HG02884 (cell line): ENCODE data around the gene TSPAN4.

Source experiments
- ATAC-seq: cut with Tn5 transposase; IDR thresholded peaks from one replicate; pipeline ENCODE4 v1.9.1; 2021; ENCODE audit warnings: mild to moderate bottlenecking, moderate library complexity; ENCODE audit not compliant: unreplicated experiment

The TSPAN4 gene

GRCh38 chr11:863023-863909 lies 20.6 kb downstream of the TSPAN4 start:
- no peak for ATAC-seq

GRCh38 chr11:863910-864827 lies 21.5 kb downstream of the TSPAN4 start:
- no peak for ATAC-seq

GRCh38 chr11:864898-865297 lies 22.2 kb downstream of the TSPAN4 start:
- ATAC-seq: no peak

GRCh38 chr11:865462-866430 lies 23.1 kb downstream of the TSPAN4 start:
- no peak for ATAC-seq

GRCh38 chr11:866481-866880 lies 23.8 kb downstream of the TSPAN4 start:
- no peak for ATAC-seq

GRCh38 chr11:867856-868358 lies 25.3 kb downstream of the TSPAN4 start:
- ATAC-seq: no peak

- ATAC-seq: no peak
Observed at GRCh38 chr11:868394-868793, 25.7 kb downstream of the TSPAN4 start.

- no peak for ATAC-seq
Observed at GRCh38 chr11:868802-869201, 26.1 kb downstream of the TSPAN4 start.

- ATAC-seq: no peak
Observed at GRCh38 chr11:869399-870126, 26.9 kb downstream of the TSPAN4 start.

- no peak for ATAC-seq
Observed at GRCh38 chr11:870127-870413, 27.4 kb downstream of the TSPAN4 start.

GRCh38 chr11:870418-870817 lies 27.8 kb downstream of the TSPAN4 start:
- no peak for ATAC-seq

- ATAC-seq: no peak
Observed at GRCh38 chr11:871472-871871, 28.8 kb downstream of the TSPAN4 start.

GRCh38 chr11:872799-873198 lies 30.1 kb downstream of the TSPAN4 start:
- no peak for ATAC-seq

GRCh38 chr11:873706-874105 lies 31.1 kb downstream of the TSPAN4 start:
- no peak for ATAC-seq

- no peak for ATAC-seq
Observed at GRCh38 chr11:875203-875602, 32.6 kb downstream of the TSPAN4 start.

GRCh38 chr11:875769-876301 lies 33.2 kb downstream of the TSPAN4 start:
- no peak for ATAC-seq

- ATAC-seq: no peak
Observed at GRCh38 chr11:876545-876944, 33.9 kb downstream of the TSPAN4 start.

- ATAC-seq: no peak
Observed at GRCh38 chr11:877565-877964, 34.9 kb downstream of the TSPAN4 start.

- ATAC-seq: no peak
Observed at GRCh38 chr11:880447-880846, 37.8 kb downstream of the TSPAN4 start.

GRCh38 chr11:882596-882995 lies 39.9 kb downstream of the TSPAN4 start:
- ATAC-seq: no peak
